HUES64 (cell line): ENCODE results near the gene EPS8L2.

Source experiments
- H3K27ac ChIP-seq: 2 replicates; pipeline ENCODE4 v1.7.0; 2013; ENCODE audit warnings: low read depth, low read length, inconsistent platforms
- H3K27me3 ChIP-seq: 2 replicates; pipeline ENCODE4 v1.6.1; 2013; ENCODE audit warnings: mild to moderate bottlenecking, low read length; ENCODE audit not compliant: insufficient read depth
- H3K36me3 ChIP-seq: 2 replicates; pipeline ENCODE4 v1.6.1; 2013; ENCODE audit warnings: mild to moderate bottlenecking, low read length; ENCODE audit not compliant: insufficient read depth
- H3K4me1 ChIP-seq: 2 replicates; pipeline ENCODE4 v1.6.1; 2013; ENCODE audit warnings: mild to moderate bottlenecking, low read length, moderate library complexity; ENCODE audit not compliant: insufficient read depth
- H3K4me3 ChIP-seq: 2 replicates; pipeline ENCODE4 v1.5.1; 2013; ENCODE audit warnings: mild to moderate bottlenecking, low read length, moderate library complexity
- H3K9ac ChIP-seq: 2 replicates; pipeline ENCODE4 v1.6.1; 2013; ENCODE audit warnings: mild to moderate bottlenecking, low read depth, low read length
- H3K9me3 ChIP-seq: 2 replicates; pipeline ENCODE4 v1.6.1; 2013; ENCODE audit warnings: low read depth, low read length; ENCODE audit not compliant: insufficient read depth
- WGBS: fragments of 150-250, 120-280 bp; methylation state at CpG from one replicate; pipeline ENCODE4 v1.1.7; 2013; ENCODE audit warnings: missing lambda C conversion rate; 5-methylcytosine and 5-hydroxymethylcytosine counted together

Gene EPS8L2

GRCh38 chr11:690738-691633 is 15.0 kb upstream of the EPS8L2 start:
- Histone ChIP-seq H3K27me3 (no peaks in the 10 kb centered on the region), H3K27ac (no peak overlapping the region), H3K9me3 (no peaks in the 10 kb centered on the region), H3K4me3 (no peak overlapping the region), H3K4me1 (peaks cover 7% of the 10 kb centered on the region; the same call in 1 of the 2 replicates), H3K9ac (no peak overlapping the region), H3K36me3 (peaks cover 48% of the 10 kb centered on the region)
- 91% methylated on average over 26 of the region's 27 CpGs for WGBS

- no peaks in the 10 kb centered on the region for H3K9me3 ChIP-seq
- no peaks in the 10 kb centered on the region for H3K27me3 ChIP-seq
- no peak overlapping the region for H3K27ac ChIP-seq
- WGBS, result 93% methylated on average over 18 of the region's 18 CpGs
- no peak overlapping the region for H3K9ac ChIP-seq
- H3K36me3 ChIP-seq, result peaks cover 40% of the 10 kb centered on the region
- no peak overlapping the region for H3K4me3 ChIP-seq
- H3K4me1 ChIP-seq, result peaks cover 7% of the 10 kb centered on the region; the same call in 1 of the 2 replicates
Observed at GRCh38 chr11:691710-692590, 14.1 kb upstream of the EPS8L2 start.

DNA sequence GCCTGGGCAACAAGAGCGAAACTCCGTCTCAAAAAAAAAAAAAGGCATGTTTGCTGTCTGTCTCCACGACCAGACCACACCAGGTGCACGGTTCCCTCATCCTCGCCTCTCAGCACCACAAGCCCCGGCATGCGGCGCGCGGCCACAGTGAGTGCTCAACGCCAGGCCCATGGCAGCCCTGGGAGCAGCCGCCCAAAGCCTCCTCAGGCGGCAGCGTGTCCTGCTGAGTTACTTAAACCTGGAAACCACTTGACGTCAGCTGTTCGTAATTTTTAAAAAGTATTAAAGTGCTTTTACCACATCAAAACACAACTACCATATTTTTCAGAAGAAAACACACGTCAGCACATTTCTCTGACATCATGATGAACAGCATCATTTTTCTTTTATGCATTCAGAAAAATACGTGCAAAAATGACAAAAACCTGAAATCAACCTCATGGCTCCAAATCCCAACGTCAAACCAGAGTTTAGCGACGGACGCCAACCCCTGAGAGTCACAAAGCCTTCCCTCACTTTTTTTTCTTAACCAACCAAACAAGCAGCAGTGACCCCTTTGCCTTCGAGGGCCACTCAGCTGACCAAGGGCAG is 13.1 kb upstream of the EPS8L2 start:
- Histone ChIP-seq H3K9ac (no peak overlapping the region), H3K27me3 (no peaks in the 10 kb centered on the region), H3K4me3 (peak overlapping the region; percentile 12; the same call in 1 of the 2 replicates), H3K4me1 (peaks cover 15% of the 10 kb centered on the region), H3K36me3 (peaks cover 31% of the 10 kb centered on the region), H3K9me3 (no peaks in the 10 kb centered on the region), H3K27ac (no peak overlapping the region)
- WGBS, result 89% methylated on average over 23 of the region's 23 CpGs

DNA sequence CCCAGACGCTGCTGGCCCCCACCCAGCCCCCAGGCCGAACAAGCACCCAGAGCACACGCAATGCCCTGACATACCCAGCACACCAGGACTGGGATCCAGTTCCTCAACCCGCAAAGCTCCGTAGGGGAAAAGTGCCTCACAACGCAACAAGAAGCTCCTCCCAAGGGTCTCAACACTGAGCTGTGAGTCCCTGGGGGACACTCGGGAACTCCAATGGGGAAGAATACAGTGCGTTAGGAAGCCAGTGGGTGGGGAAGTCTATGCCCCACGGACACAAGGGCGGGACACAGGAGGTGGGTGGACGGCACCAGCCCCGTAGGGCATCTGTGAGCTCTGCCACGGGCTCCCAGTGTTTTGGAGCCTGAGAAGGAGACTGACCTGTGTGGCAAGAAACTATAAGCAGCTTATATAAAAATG is 12.6 kb upstream of the EPS8L2 start:
- 0 out of 2 replicates have a peak overlapping the region, but pooled peaks have one; percentile 22 for H3K9ac ChIP-seq
- no peak overlapping the region for H3K27ac ChIP-seq
- 78% methylated on average over 13 of the region's 13 CpGs for WGBS
- peaks cover 20% of the 10 kb centered on the region for H3K4me1 ChIP-seq
- peaks cover 26% of the 10 kb centered on the region for H3K36me3 ChIP-seq
- H3K4me3 ChIP-seq, result peak overlapping the region; percentile 12; the same call in 1 of the 2 replicates
- H3K9me3 ChIP-seq, result no peaks in the 10 kb centered on the region
- no peaks in the 10 kb centered on the region for H3K27me3 ChIP-seq

DNA sequence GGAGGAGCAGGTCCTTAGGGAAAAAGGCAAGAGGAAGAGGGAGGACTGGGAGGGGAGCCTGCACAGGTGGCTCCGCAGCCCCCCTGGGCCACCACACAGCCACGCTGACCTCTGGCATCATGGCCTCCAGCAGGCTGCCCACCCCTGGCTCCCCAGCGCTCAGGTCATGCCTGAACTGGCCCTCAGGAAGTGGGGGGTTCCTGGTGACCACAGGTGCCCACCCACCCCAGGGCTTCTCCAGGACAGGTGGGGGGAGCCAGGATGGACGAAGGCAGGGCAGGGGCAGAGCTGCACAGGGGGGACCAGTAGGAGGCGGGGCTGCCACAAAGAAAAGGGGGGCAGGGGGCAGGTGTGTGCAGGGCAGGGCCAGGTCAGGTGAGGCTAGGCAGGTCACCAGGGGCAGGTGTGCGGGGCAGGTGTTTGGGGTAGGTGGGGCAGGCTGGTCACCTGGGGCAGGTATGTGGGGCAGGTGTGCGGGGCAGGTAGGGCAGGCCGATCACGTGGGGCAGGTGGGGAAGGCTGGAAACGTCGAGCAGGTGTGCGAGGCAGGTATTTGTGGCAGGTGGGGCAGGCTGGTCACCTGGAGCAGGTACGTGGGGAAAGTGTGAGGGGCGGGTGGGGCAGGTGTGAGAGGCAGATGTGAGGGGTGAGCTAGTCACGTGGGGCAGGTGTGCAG is 12.0 kb upstream of the EPS8L2 start:
- H3K9ac ChIP-seq, result no peak overlapping the region; the same call in 1 of the 2 replicates
- peak overlapping the region; percentile 12; the same call in 1 of the 2 replicates for H3K4me3 ChIP-seq
- H3K27ac ChIP-seq, result no peak overlapping the region
- H3K27me3 ChIP-seq, result no peaks in the 10 kb centered on the region
- 83% methylated on average over 15 of the region's 15 CpGs for WGBS
- no peaks in the 10 kb centered on the region for H3K9me3 ChIP-seq
- H3K4me1 ChIP-seq, result peaks cover 25% of the 10 kb centered on the region
- peaks cover 20% of the 10 kb centered on the region for H3K36me3 ChIP-seq

DNA sequence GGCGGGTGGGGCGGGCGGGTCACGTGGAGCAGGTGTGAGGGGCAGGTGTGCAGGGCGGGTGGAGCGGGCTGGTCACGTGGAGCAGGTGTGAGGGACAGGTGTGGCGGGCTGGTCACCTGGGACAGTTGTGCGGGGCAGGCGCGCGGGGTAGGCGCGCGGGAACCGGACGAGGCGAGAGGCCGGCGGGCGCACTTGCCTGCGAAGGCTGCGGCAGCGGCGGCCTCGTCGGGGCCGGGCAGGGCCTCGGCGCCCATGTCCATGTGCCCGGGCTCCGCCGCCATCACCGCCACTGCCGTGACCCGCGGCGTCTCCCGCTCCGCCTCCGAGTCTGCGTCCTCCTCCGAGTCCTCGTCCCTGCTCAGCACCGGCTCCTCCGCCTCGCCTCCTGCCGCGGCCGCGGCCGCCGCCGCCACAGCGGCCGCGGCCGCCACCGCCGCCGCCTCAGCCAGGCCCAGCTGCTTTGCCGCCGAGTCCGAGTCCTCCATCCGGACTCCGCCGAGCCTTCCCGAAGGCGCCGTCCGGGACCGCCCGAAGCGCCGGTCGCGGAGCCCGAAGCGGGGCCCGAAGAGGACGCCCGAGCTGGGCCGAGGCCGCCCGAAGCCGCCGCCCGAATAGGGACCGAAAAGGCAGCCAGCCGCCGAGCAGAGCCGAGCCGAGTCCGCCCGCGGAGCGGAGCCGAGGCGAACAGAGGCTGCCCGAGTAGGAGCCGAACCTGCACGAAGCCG is 11.3 kb upstream of the EPS8L2 start, which contains the start of gene DEAF1:
DEAF1 (minus strand) TSS at position 660 of the 725 bp plus-strand sequence; CDS start at position 485, 175 bp downstream.
- Histone ChIP-seq H3K36me3 (peaks cover 13% of the 10 kb centered on the region), H3K9ac (peak within 1 kb of the TSS; percentile 99), H3K4me3 (peak within 1 kb of the TSS; percentile 76), H3K27ac (peak within 1 kb of the TSS; percentile 99), H3K4me1 (peaks cover 25% of the 10 kb centered on the region), H3K27me3 (no peaks in the 10 kb centered on the region), H3K9me3 (no peaks in the 10 kb centered on the region)
- 7% methylated on average over 103 of the region's 103 CpGs for WGBS

GRCh38 chr11:695288-695537 is 10.8 kb upstream of the EPS8L2 start:
- H3K9me3 ChIP-seq, result no peaks in the 10 kb centered on the region
- H3K4me1 ChIP-seq, result peaks cover 25% of the 10 kb centered on the region
- peak overlapping the region; percentile 99 for H3K9ac ChIP-seq
- H3K4me3 ChIP-seq, result peak overlapping the region; percentile 76
- under 1% methylated on average over 25 of the region's 25 CpGs for WGBS
- no peaks in the 10 kb centered on the region for H3K27me3 ChIP-seq
- H3K36me3 ChIP-seq, result peaks cover 10% of the 10 kb centered on the region
- H3K27ac ChIP-seq, result peak overlapping the region; percentile 99

GRCh38 chr11:695538-696248 is 10.3 kb upstream of the EPS8L2 start, which contains the start of gene TMEM80:
TMEM80 (plus strand) TSS chr11:695816; CDS start chr11:695828, 12 bp downstream.
- Histone ChIP-seq H3K9me3 (no peaks in the 10 kb centered on the region), H3K9ac (peak within 1 kb of the TSS; percentile 99), H3K4me1 (peaks cover 25% of the 10 kb centered on the region), H3K4me3 (peak within 1 kb of the TSS; percentile 76), H3K27me3 (no peaks in the 10 kb centered on the region), H3K27ac (peak within 1 kb of the TSS; percentile 99), H3K36me3 (peaks cover 9% of the 10 kb centered on the region)
- WGBS, result under 1% methylated on average over 101 of the region's 101 CpGs

DNA sequence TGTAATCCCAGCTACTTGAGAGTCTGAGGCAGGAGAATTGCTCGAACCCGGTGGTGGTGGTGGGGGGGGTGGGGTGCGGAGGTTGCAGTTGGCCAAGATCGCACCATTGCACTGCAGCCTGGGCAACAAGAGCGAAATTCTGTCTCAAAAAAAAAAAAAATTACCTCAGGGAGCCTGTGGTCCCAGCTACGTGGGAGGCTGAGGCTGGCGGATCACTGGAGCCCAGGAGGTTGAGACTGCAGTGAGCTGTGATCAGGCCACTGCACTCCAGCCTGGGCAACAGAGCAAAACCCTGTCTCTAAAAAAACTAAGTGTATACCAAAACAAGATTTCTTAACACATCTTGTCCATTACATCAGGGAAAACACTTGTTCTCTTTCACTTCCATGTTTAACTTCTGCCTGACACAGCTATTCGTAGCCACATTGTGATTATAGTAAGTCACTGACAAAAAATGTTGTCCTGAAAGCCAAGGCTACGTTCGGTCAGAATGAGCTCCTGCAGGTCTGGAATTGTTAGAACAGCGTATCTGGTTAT is 9.0 kb upstream of the EPS8L2 start:
- 85% methylated on average over 11 of the region's 11 CpGs for WGBS
- H3K9me3 ChIP-seq, result no peaks in the 10 kb centered on the region
- H3K36me3 ChIP-seq, result no peaks in the 10 kb centered on the region
- H3K27ac ChIP-seq, result no peak overlapping the region
- no peak overlapping the region for H3K9ac ChIP-seq
- H3K27me3 ChIP-seq, result no peaks in the 10 kb centered on the region
- peaks cover 25% of the 10 kb centered on the region for H3K4me1 ChIP-seq
- H3K4me3 ChIP-seq, result no peak overlapping the region
